ENCODE data around the gene MYO1C.
"Not testable (repeated sequence)": the region's sequence is repeated elsewhere in the genome, so short reads cannot be mapped to it uniquely, and the experiment has no call there.

Gene MYO1C

DNA sequence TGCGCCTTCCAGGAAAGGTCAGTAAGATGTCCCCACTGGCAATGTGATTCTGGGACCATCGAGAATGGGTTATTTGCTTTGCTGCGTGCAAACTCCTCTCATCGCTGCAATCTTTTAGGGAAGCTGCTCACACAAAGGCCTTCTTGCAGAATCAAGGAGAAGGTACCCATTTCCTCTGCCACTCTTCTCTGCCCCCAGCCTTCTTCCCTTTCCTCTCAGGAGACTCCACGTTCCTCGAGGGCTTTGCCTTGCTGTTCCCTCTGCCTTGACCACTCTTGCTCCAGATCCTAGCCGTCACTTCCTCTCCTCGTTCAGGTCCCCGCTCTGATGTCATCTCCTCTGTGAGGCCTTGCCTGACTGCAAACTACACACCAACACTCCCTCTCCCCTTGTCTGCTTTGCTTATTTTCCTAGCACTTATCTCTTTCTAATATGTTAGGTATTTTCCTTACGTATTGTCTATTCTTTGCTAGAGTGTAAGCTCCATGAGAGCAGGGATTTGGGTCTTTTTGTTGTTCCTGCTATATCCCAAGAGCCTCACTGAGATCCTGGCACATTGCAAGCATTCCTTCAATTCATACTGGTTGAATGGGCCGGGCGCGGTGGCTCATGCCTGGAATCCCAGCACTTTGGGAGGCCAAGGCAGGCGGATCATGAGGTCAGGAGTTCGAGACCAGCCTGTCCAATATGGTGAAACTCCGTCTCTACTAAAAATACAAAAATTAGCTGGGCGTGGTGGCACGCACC, 31.1 kb downstream of the MYO1C start:
- DNase-seq = no peak

- no peak for DNase-seq
These were observed 32.3 kb downstream of the MYO1C start for GRCh38 chr17:1460233-1460632.

DNA sequence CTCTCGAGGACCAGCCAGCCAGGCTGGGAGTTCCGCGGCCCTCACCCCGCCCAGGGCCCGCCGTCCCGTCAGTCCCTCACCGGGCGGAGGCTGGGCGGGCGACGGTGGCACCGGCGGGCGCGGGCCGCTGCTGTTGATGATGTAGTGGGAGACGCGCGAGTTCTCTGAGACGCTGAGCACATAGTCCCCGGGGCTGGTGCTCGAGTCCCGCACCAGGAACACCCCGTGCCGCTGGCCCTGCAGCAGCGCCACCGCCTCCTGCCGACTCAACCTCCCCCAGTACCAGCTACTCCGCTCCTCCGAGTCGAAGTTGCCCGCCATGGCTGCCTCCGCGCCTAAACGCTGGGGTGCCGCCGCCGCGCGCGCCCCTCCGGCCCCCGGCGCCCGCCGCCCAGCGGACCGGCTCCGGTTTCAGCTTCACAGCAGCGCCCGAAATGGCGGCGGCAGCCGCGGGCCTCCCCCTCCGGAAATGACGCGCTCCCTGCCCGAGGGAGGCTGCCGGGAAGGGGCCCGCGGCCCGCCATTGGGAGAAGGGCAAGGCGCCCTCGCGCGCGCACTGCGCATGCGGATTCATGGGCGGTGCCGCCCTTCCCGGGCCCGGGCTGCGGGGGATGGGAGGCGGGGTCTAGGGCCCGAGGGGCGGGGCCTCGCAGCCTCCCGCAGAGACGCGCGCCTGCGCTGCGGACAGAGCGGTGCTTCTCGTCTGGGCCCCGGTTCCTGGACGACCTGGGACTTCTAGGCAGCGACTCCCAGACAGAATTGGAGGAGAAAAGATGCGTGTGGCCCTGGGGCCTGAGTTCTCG, 36.5 kb downstream of the MYO1C start, which contains the start of gene CRK:
CRK (minus strand) TSS at position 436 of the 803 bp plus-strand sequence; CDS start at position 321, 115 bp downstream.
- peak; percentile 95 for DNase-seq

GRCh38 chr17:1455291-1455796, 37.1 kb downstream of the MYO1C start:
- DNase-seq = peak; percentile 68

GRCh38 chr17:1454541-1454940, 37.9 kb downstream of the MYO1C start:
- DNase-seq = no peak

DNA sequence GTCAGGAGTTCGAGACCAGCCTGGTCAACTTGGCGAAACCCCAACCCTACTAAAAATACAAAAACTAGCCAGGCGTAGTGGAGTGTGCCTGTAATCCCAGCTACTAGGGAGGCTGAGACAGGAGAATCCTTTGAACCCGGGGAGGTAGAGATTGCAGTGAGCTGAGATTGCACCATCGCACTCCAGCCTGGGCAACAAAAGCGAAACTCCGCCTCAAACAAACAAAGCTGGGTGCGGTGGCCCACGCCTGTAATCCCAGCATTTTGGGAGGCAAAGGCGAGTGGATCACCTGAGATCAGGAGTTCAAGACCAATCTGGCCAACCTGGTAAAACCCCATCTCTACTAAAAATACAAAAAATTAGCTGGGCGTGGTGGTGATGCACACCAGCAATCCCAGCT, 38.8 kb downstream of the MYO1C start:
- DNase-seq = not testable (repeated sequence)

DNA sequence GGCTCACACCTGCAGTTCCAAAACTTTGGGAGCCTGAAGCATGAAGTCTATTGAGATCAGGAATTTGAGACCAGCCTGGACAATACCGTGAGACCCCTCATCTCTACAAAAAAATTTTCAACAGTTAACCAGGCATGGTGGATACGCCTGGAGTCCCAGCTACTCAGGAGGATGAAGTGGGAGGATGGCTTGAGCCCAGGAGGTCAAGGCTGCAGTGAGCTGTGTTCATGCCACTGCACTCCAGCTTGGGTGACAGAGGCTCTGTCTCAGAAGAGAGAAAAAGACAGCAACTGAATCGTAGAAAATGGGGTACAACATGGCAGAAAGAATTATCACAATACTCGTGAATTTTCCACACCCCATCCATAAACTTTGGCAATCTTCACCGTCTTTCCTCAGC, 39.6 kb downstream of the MYO1C start:
- DNase-seq = no peak

DNA sequence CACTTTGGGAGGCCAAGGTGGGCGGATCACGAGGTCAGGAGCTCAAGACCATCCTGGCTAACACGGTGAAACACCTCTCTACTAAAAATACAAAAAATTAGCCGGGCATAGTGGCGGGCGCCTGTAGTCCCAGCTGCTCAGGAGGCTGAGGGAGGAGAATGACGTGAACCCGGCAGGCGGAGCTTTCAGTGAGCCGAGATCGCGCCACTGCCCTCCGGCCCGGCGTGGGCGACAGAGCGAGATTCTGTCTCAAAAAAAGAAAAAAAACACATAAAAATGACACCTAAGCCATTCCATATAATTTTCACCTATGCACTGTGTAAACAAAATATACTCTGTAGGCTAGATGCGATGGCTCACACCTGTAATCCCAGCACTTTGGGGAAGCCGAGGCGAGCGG, 42.2 kb downstream of the MYO1C start:
- not testable (repeated sequence) for DNase-seq

- no peak for DNase-seq
These were observed 43.0 kb downstream of the MYO1C start for GRCh38 chr17:1449412-1449967.

GRCh38 chr17:1447052-1447451, 45.4 kb downstream of the MYO1C start:
- DNase-seq = no peak

- DNase-seq = no peak
These were observed 46.3 kb downstream of the MYO1C start for GRCh38 chr17:1446201-1446600.

GRCh38 chr17:1445695-1446094, 46.8 kb downstream of the MYO1C start:
- not testable (repeated sequence) for DNase-seq

DNA sequence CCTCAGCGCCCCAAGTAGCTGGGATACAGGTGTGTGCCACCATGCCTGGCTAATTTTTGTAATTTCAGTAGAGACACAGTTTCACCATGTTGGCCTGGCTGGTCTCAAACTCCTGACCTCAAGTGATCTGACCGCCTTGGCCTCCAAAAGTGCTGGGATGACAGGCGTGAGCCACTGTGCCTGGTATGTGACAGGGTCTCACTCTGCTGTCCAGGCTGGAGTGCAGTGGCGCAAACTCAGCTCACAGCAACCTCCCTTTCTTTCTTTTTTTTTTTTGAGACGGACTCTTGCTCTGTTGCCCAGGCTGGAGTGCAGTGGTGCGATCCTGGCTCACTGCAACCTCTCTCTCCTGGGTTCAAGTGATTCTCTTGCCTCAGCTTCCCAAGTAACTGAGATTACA, 49.8 kb downstream of the MYO1C start:
- not testable (repeated sequence) for DNase-seq

DNA sequence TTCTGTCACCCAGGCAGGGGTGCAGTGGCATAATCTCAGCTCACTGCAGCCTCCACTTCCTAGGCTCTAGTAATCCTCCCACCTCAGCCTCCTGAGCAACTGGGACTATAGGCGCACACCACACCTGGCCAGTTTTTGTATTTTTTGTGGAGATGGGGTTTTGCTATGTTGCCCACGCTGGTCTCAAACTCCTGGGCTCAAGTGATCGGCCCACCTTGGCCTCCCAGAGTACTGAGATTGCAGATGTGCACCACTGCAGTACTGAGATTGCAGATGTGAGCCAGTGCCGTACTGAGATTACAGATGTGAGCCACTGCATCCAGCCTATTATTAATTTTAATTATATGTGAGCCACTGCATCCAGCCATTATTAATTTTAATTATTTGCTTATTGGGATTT, 50.3 kb downstream of the MYO1C start:
- no peak for DNase-seq

- no peak for DNase-seq
These were observed 51.6 kb downstream of the MYO1C start for GRCh38 chr17:1440921-1441320.

- peak; percentile 74 for DNase-seq
These were observed 53.8 kb downstream of the MYO1C start for GRCh38 chr17:1438593-1439083.

GRCh38 chr17:1435326-1435725, 57.2 kb downstream of the MYO1C start:
- no peak for DNase-seq

DNA sequence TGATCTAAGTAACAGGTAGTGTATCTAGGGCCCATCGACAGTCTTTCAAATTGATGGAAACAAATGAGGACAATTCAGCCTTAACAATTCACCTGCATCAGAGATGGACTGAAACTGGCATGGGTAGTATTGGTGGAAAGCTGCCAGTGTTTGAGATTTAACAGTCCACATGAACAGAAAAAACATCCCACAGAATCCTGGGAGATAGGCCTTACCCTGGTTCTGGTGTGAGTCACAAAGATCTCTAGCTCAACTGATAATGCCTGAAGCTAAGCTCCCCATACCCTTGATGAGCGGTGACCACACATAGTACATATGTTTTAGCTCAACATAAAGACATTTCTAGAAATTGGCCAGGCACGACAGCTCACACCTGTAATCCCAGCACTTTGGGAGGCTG, 58.3 kb downstream of the MYO1C start:
- DNase-seq = no peak

DNA sequence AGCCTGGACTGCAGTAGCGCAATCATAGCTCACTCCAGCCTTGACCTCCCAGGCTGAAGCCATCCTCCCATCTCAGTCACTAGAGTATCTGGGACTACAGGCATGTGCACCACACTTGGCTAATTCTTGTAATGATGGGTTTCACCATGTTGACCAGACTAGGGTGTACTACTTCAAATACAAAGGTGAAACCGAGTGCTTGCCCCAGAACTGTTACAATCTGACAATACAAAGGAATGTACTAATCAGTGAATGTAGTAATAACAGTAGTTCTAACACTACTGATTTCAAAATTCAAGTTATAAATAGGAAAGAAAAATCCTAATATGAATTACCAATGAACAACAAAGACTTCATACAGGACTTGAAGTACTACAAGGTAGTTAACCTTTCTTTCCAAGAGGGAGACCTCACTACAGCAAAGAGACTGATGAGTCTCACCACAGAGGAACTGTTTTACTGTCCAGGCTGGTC, 60.8 kb downstream of the MYO1C start:
- no peak for DNase-seq

- DNase-seq = no peak
These were observed 68.9 kb downstream of the MYO1C start for GRCh38 chr17:1423456-1424135.

GRCh38 chr17:1422885-1423284, 69.6 kb downstream of the MYO1C start:
- DNase-seq = peak; percentile 94

GRCh38 chr17:1421470-1421869, 71.0 kb downstream of the MYO1C start:
- DNase-seq = no peak

- no peak for DNase-seq
These were observed 71.5 kb downstream of the MYO1C start for GRCh38 chr17:1420981-1421380.
